ES-I3 (cell line): ENCODE measurements around the gene MZT2A.
"Not testable (repeated sequence)": the region's sequence is repeated elsewhere in the genome, so short reads cannot be mapped to it uniquely, and the experiment has no call there.

Experiments used
- H3K36me3 ChIP-seq: 2 replicates; pipeline ENCODE4 v1.6.1; 2013; ENCODE audit warnings: mild to moderate bottlenecking, low read length, control low read depth, moderate library complexity; ENCODE audit not compliant: insufficient read depth
- H3K4me1 ChIP-seq: 2 replicates; pipeline ENCODE4 v1.6.1; 2013; ENCODE audit warnings: mild to moderate bottlenecking, control low read depth, low read length; ENCODE audit not compliant: insufficient read depth
- H3K9ac ChIP-seq: 2 replicates; pipeline ENCODE4 v1.6.1; 2013; ENCODE audit warnings: low read depth, mild to moderate bottlenecking, low read length, moderate library complexity
- H3K9me3 ChIP-seq: 2 replicates; pipeline ENCODE4 v1.6.1; 2013; ENCODE audit warnings: mild to moderate bottlenecking, low read length, moderate library complexity; ENCODE audit not compliant: control insufficient read depth, insufficient read depth

MZT2A gene

DNA sequence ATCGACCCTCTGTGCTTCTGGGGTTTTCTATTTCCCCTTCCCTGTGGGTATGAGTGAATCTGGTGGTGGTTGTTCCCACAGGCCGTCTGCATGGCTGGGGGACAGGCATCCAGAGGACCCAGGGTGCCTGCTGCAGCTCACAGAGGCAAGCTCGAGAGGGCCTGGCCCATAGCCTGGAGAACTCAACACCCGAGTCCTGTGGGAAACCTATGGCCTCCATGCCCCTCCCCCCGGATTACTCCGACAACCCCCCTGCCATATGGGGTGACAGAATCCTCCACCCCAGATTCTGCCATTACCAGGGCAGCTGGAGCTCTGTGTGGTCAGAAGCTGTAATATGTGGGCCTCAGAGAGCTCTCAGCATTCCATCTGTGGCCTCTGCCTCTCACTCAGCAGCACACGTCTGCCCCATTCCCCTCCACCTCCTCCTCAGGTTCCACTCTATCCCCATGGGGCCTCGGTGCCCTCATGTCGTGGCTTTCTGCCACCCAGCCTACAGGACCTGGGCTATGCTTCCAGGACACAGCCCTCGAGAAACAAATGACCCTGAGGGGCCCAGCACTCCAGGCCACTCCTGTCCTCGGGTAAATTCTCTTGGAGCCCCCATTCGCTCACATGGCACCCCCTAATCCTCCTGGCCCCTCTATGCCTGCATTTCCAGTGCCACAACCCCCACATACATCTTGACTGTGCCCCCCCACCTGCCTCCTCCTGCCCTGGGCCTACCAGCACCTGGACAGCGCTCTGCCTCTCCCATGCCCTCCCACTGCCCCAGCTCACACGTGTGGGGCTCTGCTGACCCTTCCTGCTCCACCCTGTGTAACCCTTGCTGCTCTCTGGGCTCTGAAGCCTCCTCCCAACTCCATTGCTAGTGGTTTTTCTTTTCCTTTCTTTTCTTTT, 3.6 kb downstream of the MZT2A start:
- Histone ChIP-seq H3K9ac (no peak overlapping the region), H3K4me1 (no peaks in the 10 kb centered on the region; the same call in 1 of the 2 replicates), H3K36me3 (no peaks in the 10 kb centered on the region), H3K9me3 (no peaks in the 10 kb centered on the region)

DNA sequence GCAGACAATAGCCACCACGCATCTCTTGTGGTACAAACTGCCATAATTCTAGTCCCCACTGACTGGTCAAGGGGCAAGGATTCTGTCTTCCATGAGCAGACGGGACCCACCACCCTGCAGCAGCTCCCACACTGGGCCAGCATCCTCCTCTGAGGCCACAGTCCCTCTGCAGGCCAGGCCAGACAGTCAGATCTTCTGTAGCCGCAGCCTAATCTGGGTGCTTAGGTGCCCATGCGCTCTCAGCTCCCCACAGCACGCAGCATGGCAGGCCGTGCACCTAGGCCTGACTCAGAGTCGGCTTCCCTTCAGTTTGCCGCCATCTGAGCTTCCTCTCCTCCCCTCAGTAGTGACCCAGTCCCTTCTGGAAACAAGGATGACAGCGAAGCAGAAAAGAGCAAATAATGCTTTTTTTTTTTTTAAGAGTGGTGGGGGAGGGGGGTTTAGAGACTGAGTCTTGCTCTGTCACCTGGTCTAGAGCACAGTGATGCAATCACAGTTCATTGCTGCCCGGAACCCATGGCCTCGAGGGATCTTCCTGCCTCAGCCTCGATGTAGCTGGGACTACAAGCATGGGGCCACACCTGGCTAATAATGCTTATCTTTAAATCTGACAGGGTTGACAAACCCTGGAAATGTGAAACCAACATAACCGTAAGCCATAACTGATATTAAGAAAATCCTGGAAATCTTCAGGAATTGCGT, 5.8 kb downstream of the MZT2A start:
- not testable (repeated sequence) for H3K9ac ChIP-seq, H3K9me3 ChIP-seq, H3K4me1 ChIP-seq, H3K36me3 ChIP-seq

DNA sequence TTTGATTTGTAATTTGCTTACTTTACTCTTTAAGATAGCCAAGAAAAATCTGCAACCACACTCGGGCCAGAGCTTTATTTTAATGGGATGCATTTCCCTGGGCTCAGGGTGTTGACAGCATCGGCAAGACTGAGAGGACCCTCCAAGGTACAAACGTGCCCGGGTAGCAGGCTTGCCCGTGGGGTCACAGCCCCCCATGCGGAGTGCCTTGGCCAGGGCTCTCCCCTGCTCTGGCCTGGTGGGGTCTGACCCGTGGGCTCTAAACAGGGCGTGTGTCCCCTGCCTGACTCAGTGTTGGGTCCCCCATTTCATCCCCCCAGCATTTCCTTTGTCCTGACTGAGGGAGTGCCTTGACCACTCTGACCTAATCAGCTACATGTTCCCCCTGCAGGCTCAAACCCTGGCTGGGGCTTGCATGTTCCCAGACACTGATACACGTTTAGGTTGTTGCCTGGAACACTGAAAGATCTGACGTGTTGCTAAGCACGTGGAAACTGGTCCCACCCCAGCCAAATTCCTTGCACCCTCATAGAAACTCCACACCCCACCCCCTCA, 7.2 kb downstream of the MZT2A start:
- H3K9me3 ChIP-seq, H3K9ac ChIP-seq, H3K4me1 ChIP-seq, H3K36me3 ChIP-seq: not testable (repeated sequence)

DNA sequence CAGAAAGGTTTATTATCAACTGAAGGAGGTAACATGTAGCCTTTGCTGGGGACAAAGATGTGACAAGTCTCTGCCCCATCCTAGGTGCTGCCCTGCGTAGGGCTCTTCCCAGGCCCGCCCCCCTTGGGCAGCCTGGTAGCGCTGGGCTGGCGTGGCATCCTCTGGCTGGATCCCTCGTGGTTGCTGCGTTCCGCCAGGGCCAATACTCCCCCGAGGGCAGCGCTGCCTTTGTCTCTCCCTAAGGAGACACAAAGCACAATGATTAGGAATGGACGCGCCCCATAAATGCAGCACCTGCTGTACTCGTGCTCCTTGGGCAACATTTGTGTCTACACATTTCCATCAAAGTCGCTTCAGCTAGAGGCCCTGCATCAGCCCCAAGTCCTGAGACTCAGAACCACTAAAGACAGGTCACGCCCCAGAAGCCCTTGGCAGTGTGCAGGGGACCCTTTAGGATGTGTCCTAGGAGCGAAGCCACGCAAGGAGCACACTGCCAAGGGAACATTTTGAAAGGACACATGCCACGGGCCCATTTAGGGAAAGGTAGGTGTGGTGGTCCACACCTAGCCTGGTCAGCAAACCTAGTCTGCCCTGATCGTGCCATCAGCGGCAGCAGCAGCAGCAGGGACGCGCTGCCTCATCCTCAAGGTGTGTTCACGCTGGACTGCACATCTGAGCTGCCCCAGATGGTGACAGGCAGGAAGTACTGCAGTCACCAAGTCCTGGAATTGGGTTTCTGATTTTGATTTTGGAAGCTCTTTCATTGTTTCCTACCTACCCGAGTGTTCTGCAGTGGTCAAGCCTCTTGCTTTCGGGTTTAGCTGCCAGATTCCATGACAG, 8.0 kb downstream of the MZT2A start:
- not testable (repeated sequence) for H3K4me1 ChIP-seq, H3K9me3 ChIP-seq, H3K36me3 ChIP-seq, H3K9ac ChIP-seq

DNA sequence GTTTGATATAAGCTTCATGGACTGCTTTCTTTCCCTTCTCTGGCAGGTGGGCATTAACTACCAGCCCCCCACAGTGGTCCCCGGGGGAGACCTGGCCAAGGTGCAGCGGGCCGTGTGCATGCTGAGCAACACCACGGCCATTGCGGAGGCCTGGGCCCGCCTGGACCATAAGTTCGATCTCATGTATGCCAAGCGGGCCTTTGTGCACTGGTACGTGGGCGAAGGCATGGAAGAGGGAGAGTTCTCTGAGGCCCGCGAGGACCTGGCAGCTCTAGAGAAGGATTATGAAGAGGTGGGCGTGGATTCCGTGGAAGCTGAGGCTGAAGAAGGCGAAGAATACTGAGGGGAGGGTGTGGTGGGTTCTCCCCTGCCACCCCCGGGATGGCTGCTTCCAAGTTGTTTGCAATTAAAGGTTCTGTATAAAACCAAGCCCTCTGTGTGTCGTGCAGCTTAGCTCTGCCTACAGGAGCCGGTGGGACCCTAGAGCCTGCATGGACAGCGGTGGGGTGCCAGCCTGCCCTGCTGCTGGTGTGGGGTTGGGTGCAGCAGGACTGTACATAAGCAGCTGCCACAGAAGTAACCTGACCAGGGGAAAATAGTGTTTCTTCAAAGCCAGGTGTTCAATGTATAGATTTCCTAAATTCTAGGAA, 9.6 kb downstream of the MZT2A start:
- not testable (repeated sequence) for H3K9me3 ChIP-seq, H3K9ac ChIP-seq, H3K4me1 ChIP-seq, H3K36me3 ChIP-seq

DNA sequence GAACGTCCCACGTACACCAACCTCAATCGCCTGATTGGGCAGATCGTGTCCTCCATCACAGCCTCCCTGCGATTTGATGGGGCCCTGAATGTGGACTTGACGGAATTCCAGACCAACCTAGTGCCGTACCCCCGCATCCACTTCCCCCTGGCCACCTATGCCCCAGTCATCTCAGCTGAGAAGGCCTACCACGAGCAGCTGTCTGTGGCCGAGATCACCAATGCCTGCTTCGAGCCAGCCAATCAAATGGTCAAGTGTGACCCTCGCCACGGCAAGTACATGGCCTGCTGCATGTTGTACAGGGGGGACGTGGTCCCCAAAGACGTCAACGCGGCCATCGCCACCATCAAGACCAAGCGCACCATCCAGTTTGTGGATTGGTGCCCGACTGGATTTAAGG, 11.8 kb downstream of the MZT2A start:
- not testable (repeated sequence) for H3K9me3 ChIP-seq

GRCh38 chr2:131478850-131479461, 13.2 kb downstream of the MZT2A start:
- not testable (repeated sequence) for H3K4me1 ChIP-seq, H3K36me3 ChIP-seq, H3K9ac ChIP-seq, H3K9me3 ChIP-seq

More for the DNA sequence above, 11.8 kb downstream of the MZT2A start:
- H3K4me1 ChIP-seq, H3K9ac ChIP-seq, H3K36me3 ChIP-seq: not testable (repeated sequence)

DNA sequence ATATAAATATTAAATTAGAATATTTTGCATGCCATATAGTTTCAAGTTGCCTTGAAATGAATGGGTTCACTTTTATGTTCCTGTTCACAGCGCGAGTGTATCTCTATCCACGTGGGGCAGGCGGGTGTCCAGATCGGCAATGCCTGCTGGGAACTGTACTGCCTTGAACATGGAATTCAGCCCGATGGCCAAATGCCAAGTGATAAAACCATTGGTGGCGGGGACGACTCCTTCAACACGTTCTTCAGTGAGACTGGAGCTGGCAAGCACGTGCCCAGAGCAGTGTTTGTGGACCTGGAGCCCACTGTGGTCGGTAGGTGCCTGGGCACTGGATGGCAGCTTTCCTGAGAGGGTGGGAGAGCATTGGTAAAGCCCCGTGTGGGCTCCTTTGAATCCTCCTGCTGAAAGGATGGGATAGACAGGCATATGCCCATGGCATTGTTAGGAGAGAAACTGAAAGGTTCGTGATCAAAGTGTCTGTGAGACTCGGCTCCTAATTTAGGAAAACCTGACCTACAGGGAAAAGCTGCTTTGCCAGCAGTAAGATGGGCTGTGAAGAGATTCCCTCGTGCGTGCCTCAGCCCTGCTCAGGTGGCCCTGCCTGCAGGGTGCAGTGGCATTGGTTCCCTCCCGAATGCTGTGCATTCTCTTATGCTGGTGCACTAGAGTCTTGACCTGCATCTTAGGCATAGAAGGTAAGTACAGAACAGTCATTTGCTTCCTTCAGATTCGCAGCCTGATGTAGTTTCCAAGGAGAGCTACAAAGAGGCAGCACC, 13.9 kb downstream of the MZT2A start:
- not testable (repeated sequence) for H3K4me1 ChIP-seq, H3K36me3 ChIP-seq, H3K9ac ChIP-seq, H3K9me3 ChIP-seq

DNA sequence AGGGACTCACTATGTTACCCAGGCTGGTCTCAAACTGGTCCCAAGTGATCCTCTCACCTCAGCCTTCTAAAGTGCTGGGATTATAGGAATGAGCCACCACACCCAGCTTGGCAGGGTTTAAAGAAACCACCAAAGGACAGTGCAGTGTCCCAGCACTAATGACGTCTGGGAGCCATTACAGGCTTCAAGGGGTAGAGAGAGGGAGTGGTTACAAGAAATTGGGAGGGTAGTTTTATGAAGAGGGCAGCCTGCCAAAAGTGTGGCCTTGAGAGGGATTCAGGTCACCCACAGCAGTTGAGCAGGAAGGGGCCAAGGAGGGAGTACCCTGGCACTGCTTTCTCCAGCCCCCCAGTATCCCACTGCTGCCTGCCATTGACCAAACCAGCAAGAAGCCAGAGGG, 15.0 kb downstream of the MZT2A start:
- H3K36me3 ChIP-seq, H3K9me3 ChIP-seq, H3K9ac ChIP-seq, H3K4me1 ChIP-seq: not testable (repeated sequence)

GRCh38 chr2:131476363-131476762, 15.8 kb downstream of the MZT2A start:
- not testable (repeated sequence) for H3K36me3 ChIP-seq, H3K4me1 ChIP-seq, H3K9ac ChIP-seq, H3K9me3 ChIP-seq

- Histone ChIP-seq H3K36me3 (no peaks in the 10 kb centered on the region), H3K4me1 (no peaks in the 10 kb centered on the region), H3K9ac (no peak within 1 kb of the TSS), H3K9me3 (no peaks in the 10 kb centered on the region)
Observed at GRCh38 chr2:131475831-131476230, 16.4 kb downstream of the MZT2A start, which contains the start of gene TUBA3D. Gene TUBA3D, plus strand, starts transcription at chr2:131476119. Its CDS starts 81 bp downstream, at chr2:131476200.

DNA sequence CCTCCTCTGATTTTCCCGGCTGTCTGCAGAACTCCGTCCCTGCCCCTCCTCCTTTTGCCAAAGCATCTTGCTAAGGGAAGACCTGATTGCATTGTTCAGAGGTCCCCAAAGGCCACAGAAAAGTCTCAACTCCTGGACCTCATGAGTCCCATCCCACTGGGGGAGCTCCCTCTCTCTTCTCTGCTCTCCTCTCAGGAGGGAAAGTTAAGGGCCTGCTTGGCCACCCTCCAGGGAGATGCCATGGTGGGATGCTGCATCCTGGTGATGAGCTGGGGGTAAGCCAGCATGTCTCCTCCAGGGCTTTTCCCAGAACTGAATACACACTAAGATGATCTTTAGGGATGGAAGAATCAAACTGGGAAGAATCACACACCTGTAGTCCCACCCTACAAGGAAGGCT, 18.9 kb downstream of the MZT2A start:
- not testable (repeated sequence) for H3K9me3 ChIP-seq, H3K36me3 ChIP-seq, H3K9ac ChIP-seq, H3K4me1 ChIP-seq

GRCh38 chr2:131471624-131472023, 20.6 kb downstream of the MZT2A start:
- H3K36me3 ChIP-seq, H3K9ac ChIP-seq, H3K9me3 ChIP-seq, H3K4me1 ChIP-seq: not testable (repeated sequence)
